Measurements from ENCODE around the gene SEH1L.

Gene SEH1L

GRCh38 chr18:12968619-12969018 lies 20.8 kb downstream of the SEH1L start:
- no peak overlapping the region for H3K4me2 ChIP-seq (ENCODE audit: low read depth, low read length)
- H3K27me3 ChIP-seq (replicated peaks; ENCODE audit: insufficient read depth, low read length) = no peaks in the 10 kb centered on the region
- no peak for DNase-seq
- no peak for TF ChIP-seq EZH2 (optimal IDR thresholded peaks at IDR 0.05; ENCODE audit: low read depth, low read length)
- no peak for TF ChIP-seq CTCF (IDR thresholded peaks at IDR 0.05; ENCODE audit: low read length)
- no peak for TF ChIP-seq EZH2phosphoT487 (IDR thresholded peaks at IDR 0.05; ENCODE audit: low read length)
- H3K9me2 ChIP-seq (replicated peaks; ENCODE audit: insufficient read depth, low read length) = no peaks in the 10 kb centered on the region
- no peaks in the 10 kb centered on the region for H3K4me1 ChIP-seq (ENCODE audit: low read length)
- H3K79me2 ChIP-seq (ENCODE audit: low read length) = peaks cover 10% of the 10 kb centered on the region; the same call in 1 of the 2 replicates
- H3K4me3 ChIP-seq (ENCODE audit: low read length) = no peak overlapping the region
- no peaks in the 10 kb centered on the region; the same call in 1 of the 2 replicates for H3F3A ChIP-seq (ENCODE audit: insufficient read depth, low read length)
- no peak overlapping the region for H2AFZ ChIP-seq (ENCODE audit: low read length)
- no peak overlapping the region for H3K9ac ChIP-seq (ENCODE audit: low read length)
- peaks cover 8% of the 10 kb centered on the region; the same call in 1 of the 2 replicates for H3K36me3 ChIP-seq (replicated peaks; ENCODE audit: insufficient read depth, low read length)
- no peaks in the 10 kb centered on the region for H3K9me3 ChIP-seq (replicated peaks; ENCODE audit: insufficient read depth, low read length)
- H3K27ac ChIP-seq (ENCODE audit: low read length) = no peak overlapping the region
- H4K20me1 ChIP-seq (ENCODE audit: insufficient read depth, low read length) = no peaks in the 10 kb centered on the region

- Histone ChIP-seq H3K4me1 (ENCODE audit: low read length) (no peaks in the 10 kb centered on the region), H3K4me2 (ENCODE audit: low read depth, low read length) (no peak overlapping the region), H3K27ac (ENCODE audit: low read length) (no peak overlapping the region), H3K36me3 (replicated peaks; ENCODE audit: insufficient read depth, low read length) (peaks cover 10% of the 10 kb centered on the region; the same call in 1 of the 2 replicates), H2AFZ (ENCODE audit: low read length) (no peak overlapping the region), H4K20me1 (ENCODE audit: insufficient read depth, low read length) (no peaks in the 10 kb centered on the region), H3K9ac (ENCODE audit: low read length) (no peak overlapping the region), H3K9me3 (replicated peaks; ENCODE audit: insufficient read depth, low read length) (no peaks in the 10 kb centered on the region), H3K4me3 (ENCODE audit: low read length) (no peak overlapping the region), H3K27me3 (replicated peaks; ENCODE audit: insufficient read depth, low read length) (no peaks in the 10 kb centered on the region), H3K9me2 (replicated peaks; ENCODE audit: insufficient read depth, low read length) (no peaks in the 10 kb centered on the region), H3K79me2 (ENCODE audit: low read length) (peaks cover 3% of the 10 kb centered on the region; the same call in 1 of the 2 replicates), H3F3A (ENCODE audit: insufficient read depth, low read length) (no peaks in the 10 kb centered on the region)
- DNase-seq = no peak
- TF ChIP-seq EZH2 (optimal IDR thresholded peaks at IDR 0.05; ENCODE audit: low read depth, low read length) = no peak
- no peak for TF ChIP-seq EZH2phosphoT487 (IDR thresholded peaks at IDR 0.05; ENCODE audit: low read length)
- no peak for TF ChIP-seq CTCF (IDR thresholded peaks at IDR 0.05; ENCODE audit: low read length)
Observed at GRCh38 chr18:12973562-12974213, 25.9 kb downstream of the SEH1L start.

GRCh38 chr18:12975488-12975887 lies 27.7 kb downstream of the SEH1L start:
- no peak overlapping the region for H3K27ac ChIP-seq (ENCODE audit: low read length)
- no peak for TF ChIP-seq CTCF (IDR thresholded peaks at IDR 0.05; ENCODE audit: low read length)
- TF ChIP-seq EZH2phosphoT487 (IDR thresholded peaks at IDR 0.05; ENCODE audit: low read length) = no peak
- TF ChIP-seq EZH2 (optimal IDR thresholded peaks at IDR 0.05; ENCODE audit: low read depth, low read length) = no peak

More at GRCh38 chr18:12975488-12975887, 27.7 kb downstream of the SEH1L start:
- no peaks in the 10 kb centered on the region for H3K9me3 ChIP-seq (replicated peaks; ENCODE audit: insufficient read depth, low read length)
- no peaks in the 10 kb centered on the region for H3K4me1 ChIP-seq (ENCODE audit: low read length)
- H3F3A ChIP-seq (ENCODE audit: insufficient read depth, low read length) = no peaks in the 10 kb centered on the region
- H3K4me2 ChIP-seq (ENCODE audit: low read depth, low read length) = no peak overlapping the region
- H3K4me3 ChIP-seq (ENCODE audit: low read length) = no peak overlapping the region
- no peak overlapping the region for H3K9ac ChIP-seq (ENCODE audit: low read length)
- no peaks in the 10 kb centered on the region for H3K9me2 ChIP-seq (replicated peaks; ENCODE audit: insufficient read depth, low read length)
- no peaks in the 10 kb centered on the region for H4K20me1 ChIP-seq (ENCODE audit: insufficient read depth, low read length)
- H3K36me3 ChIP-seq (replicated peaks; ENCODE audit: insufficient read depth, low read length) = peaks cover 10% of the 10 kb centered on the region; the same call in 1 of the 2 replicates
- no peak overlapping the region for H2AFZ ChIP-seq (ENCODE audit: low read length)
- H3K27me3 ChIP-seq (replicated peaks; ENCODE audit: insufficient read depth, low read length) = no peaks in the 10 kb centered on the region
- no peak for DNase-seq
- H3K79me2 ChIP-seq (ENCODE audit: low read length) = peaks cover 3% of the 10 kb centered on the region; the same call in 1 of the 2 replicates
